Posterior vena cava (tissue), 2 donors: Measurements from ENCODE around the gene BRAF. TPM values are rescaled to one million over a fixed set of nuclear protein-coding genes. Genes with fewer than 3 reads are reported as not detected.
"Not testable (repeated sequence)": the region's sequence is repeated elsewhere in the genome, so short reads cannot be mapped to it uniquely, and the experiment has no call there.

ENCODE experiments used
- DNase-seq: peaks from one replicate; pipeline ENCODE4 v3.0.0-alpha.2; 2020; ENCODE audit warnings: low spot score
- intact Hi-C, 2 donors: fragments of 100-400 bp; cut with DNase I; formaldehyde crosslinking; loops; one replicate each; pipeline versions ENCODE4 v1.14.1 to v1.14.2; 2022 to 2023
- long read RNA-seq, 2 donors: library from polyadenylated mRNA; unstranded; transcript quantifications; one replicate each; pipeline ENCODE4 v2.0.0, GENCODE V29; 2020 to 2021
- total RNA-seq, 2 donors: library from RNA; stranded (reverse); fragmentation: NEBNext Ultra II Directional; extraction: Animal tissue kit (Norgen Biotek cat#: 25700); gene quantifications; one replicate each; pipeline ENCODE4 v1.2.1, GENCODE V29; 2021
- donor health status: DM: yes; HTN: yes; CAD: no.
- donor health status: DM: yes; HTN: yes; CAD: no.

Gene BRAF
- total RNA-seq, result 10 to 100 TPM; 32.9 to 39.8 TPM
- long read RNA-seq, donor 1, partial matches to known transcripts, result 2 of 9 reads
- long read RNA-seq, donor 1, other reads (novel, unspliced or antisense), result 3 of 9 reads
- long read RNA-seq, donor 2, result 0 reads

DNA sequence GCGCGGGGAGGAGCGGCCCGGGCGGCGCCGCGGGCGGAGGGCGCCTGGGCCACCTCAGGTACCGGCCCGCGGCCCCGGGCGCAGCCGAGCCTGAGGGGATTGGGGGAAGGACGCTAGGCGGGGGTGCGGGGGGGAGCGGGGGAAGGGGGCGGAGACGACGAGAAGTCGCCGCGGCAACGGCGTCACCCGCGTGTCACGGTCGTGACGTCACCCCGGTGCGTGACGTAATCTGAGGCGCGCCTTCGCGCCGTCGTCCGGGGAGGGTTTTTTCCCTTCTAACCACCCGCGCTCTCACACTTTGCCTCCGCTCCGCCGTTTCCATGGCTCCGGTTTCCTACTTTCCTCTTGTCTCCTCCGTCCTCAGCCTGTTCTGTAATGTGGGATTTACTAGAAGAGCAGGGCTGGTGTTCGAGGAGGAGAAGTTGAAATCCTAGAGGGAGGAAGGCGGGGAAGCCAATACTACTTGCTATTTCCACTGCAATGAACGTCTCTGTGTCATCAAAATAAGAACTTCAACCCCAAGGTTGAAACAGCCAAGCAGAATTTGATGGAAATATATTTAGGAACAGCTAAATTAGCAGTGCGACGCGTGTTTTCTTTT is at the start of gene BRAF:
Gene BRAF (minus strand): TSS at position 109 of the 601 bp plus-strand sequence. CDS start 226 bp downstream, outside the sequence.
- intact Hi-C loops, result no loop called here

DNA sequence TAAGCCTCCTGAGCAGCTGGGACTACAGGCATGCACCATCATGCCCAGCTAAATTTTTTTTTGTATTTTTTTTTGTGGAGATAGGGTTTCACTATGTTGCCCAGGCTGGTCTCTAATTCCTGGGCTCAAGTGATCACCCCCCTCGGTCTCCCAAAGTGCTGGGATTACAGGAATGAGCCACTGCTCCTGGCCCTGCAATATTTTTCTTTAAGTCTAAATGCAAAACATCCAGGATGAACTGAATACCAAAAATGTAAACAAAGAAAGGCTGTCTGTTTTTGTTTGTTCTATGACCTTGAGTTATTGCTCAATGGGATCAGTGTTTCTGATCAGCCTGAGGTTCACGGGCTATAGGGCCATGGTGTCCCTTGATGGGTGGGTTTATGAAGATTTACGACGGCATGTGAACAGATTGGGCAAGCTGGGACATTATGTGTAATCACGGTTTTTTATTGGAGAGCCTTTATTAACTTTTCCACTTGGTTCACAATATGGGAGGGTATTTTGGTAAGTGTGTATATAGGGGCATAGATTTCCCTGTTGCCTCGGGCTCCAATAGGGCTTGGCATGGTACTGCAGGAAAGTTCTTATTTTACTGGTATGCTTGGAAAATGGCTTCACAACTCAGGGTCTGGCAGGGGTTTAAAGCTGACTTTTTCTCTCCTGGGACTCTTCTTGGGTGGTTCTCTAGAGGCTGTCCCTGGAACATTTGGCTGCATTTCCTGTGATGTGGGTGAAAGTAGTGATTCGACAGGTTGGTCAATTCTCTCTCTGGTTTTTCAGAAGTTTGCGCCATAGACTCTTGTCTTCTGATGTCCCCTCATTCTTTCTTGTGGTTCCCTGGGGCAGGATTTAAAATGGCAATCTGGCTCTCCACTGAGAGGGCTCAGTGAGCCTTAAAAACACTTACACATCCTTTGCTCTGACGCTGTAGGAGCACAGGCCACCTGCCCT is 48.4 kb upstream of the BRAF start:
- no peak for DNase-seq
- intact Hi-C loops, result no loop called here

More for the DNA sequence above, at the start of gene BRAF:
- DNase-seq, result peak; percentile 98

DNA sequence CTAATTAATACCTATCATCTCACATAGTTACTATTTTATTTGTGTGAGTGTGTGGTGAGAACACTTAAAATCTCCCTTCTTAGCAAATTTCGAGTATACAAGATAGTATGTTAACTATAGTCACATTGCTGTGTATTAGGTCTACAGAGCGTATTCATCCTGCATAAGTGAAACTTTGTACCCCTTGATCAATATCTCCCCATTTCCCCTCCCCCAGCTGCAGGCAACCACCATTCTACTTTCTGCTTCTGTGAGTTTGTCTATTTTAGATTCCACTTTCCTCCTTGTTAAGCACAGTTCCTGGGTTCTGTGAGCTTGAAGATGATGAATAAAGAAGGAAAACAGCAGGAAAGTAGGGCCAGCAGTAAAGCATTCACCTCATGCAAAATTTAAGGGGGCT is 47.6 kb upstream of the BRAF start:
- DNase-seq, result no peak
- intact Hi-C loops, result no loop called here

DNA sequence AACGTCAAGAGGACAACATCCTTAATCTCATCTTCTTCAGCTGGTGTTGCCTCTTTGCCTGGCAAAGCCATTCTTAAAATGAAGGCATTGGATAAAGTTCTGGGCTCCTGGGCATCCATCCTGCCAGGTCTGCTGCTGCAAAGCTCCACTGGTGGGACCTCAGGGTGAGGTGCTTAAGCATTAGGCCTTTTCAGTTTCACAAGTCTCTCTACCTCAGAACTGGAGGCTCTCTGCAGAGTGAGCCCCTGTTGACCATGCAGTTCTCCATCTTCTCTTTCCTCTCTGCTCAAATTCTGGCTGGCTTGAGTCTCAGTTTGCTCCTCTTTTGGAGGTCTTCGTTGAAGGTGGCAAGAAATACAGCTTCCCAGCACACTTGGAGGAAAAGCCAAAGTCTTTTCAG is 42.7 kb upstream of the BRAF start:
- DNase-seq, result no peak
- intact Hi-C loops, result no loop called here

DNA sequence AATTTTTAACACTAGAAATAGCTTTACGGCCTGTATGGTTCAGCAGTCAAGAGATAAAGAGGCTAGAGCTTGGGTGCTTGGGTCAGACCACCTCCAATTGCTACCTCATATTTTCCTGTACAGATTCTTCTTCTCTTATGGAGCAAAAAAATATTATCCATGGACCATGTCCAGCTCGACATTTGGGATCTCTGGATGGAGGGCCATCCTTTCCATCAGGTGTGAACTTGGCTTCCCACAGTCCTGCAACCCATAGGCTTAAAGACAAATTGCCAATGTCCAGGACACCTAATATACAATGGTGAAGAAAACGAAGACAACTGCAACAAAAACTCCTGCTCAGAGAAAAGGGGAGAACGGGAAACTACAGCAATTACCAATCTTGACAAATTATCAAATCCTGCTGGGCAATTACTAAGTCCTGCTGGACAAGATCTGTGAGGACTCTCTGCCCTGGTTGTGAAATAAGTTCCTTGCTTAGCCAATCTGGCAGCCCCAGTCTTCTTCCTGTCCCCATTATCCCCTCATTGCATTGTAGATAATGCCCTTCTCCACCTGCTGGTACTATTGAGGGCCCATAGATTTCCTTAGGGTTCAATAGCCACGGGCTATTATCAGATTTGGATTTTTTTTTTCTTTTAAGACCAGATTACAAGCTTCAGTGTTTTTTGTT is 42.0 kb upstream of the BRAF start:
- DNase-seq, result no peak
- intact Hi-C loops, result no loop called here

DNA sequence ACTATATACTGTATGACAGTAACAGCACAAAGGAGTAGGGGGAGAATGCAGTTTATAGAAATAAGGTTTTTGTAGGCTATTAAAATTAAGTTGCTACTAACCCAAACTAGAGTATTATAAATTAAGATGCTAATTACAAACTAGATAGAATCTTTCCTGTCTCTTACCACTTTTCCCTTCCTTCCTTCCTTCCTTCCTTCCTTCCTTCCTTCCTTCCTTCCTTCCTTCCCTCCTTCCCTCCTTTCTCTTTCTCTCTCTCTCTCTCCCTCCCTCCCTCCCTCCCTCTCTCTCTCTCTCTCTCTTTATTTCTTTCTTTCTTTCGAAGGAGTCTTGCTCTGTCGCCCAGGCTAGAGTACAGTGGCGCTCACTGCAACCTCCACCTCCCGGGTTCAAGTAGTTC is 36.4 kb upstream of the BRAF start:
- intact Hi-C loops, result no loop called here
- no peak for DNase-seq

DNA sequence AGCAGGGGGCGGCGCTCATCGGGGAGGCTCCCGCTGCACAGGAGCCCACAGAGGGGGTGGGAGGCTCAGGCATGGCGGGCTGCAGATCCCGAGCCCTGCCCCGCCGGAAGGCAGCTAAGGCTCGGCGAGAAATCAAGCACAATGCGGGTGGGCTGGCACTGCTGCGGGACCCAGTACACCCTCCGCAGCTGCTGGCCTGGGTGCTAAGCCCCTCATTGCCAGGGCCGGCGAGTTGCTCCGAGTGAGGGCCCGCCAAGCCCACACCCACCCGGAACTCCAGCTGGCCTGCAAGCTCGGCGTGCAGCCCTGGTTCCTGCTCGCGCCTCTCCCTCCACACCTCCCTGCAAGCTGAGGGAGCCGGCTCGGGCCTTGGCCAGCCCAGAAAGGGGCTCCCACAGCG is 32.3 kb upstream of the BRAF start:
- DNase-seq, intact Hi-C loops: not testable (repeated sequence)

DNA sequence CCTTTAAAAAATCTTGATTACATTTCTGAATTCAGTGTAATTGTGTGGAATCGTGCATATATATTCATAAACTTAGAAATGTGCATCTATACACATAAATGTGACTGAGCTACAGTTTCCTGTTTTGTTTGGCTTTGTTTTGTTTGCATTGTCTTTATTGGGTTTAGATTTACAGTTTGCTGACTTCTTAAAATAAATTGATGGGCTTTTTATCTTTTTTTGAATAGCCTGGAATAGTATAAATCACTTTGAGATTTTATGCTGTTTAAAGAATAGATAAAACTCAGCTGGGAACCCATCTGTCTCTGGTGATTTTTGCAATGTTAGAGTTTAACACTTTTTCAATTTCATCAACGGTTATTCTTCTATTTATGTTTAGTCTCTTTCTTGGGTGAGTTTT is 21.2 kb upstream of the BRAF start:
- intact Hi-C loops, result no loop called here
- no peak for DNase-seq

DNA sequence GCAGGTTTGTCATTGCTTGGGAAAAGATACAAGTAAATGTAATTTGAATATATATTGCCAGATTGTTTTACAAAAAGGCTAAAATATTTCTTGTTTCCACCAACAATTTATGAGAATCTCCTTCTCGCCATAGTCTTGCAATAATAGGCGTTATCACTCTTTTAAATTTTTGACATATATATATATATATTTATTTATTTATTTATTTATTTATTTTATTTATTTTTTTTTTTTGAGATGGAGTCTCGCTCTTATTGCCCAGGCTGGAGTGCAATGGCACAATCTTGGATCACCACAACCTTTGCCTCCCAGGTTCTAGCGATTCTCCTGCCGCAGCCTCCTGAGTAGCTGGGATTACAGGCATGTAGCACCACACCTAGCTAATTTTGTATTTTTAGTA is 17.5 kb upstream of the BRAF start:
- intact Hi-C loops, DNase-seq: not testable (repeated sequence)

DNA sequence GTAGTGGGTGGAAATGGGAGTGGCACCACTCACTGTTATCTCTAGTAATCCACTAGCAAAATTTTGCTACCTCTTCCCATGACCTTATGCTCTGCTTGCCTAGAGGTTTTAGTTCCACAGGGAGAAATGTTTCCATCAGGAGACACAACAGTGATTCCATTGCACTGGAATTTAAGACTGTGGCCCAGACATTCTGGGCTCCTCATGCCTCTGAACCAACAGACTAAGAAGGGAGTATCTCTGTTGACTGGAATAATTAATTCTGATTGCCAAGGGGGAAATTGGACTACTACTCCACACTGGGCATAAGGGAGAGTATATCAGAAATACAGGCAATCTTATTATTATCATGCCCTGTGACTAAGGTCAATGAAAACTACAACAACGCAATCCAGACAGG is 16.2 kb upstream of the BRAF start:
- no peak for DNase-seq
- intact Hi-C loops, result no loop called here

DNA sequence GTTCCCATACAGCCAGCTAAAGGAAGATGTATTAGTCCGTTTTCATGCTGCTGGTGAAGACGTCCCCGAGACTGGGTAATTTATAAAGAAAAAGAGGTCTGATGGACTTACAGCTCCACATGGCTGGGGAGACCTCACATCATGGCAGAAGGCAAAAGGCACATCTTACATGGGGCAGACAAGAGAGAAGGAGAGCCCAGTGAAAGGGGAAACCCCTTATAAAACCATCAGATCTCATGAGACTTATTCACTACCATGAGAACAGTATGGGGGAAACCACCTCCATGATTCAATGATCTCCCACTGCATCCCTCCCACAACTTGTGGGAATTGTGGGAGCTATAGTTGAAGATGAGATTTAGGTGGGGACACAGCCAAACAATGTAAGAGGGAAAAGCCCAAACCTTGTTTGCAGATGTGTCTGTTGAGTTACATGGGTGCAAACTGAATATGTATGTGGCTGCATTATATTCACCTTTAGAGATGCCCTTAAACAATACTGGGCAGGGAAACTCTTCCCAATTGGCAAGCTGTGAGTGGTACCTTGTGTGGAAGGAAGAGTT is 13.1 kb upstream of the BRAF start:
- intact Hi-C loops, result no loop called here
- no peak for DNase-seq

DNA sequence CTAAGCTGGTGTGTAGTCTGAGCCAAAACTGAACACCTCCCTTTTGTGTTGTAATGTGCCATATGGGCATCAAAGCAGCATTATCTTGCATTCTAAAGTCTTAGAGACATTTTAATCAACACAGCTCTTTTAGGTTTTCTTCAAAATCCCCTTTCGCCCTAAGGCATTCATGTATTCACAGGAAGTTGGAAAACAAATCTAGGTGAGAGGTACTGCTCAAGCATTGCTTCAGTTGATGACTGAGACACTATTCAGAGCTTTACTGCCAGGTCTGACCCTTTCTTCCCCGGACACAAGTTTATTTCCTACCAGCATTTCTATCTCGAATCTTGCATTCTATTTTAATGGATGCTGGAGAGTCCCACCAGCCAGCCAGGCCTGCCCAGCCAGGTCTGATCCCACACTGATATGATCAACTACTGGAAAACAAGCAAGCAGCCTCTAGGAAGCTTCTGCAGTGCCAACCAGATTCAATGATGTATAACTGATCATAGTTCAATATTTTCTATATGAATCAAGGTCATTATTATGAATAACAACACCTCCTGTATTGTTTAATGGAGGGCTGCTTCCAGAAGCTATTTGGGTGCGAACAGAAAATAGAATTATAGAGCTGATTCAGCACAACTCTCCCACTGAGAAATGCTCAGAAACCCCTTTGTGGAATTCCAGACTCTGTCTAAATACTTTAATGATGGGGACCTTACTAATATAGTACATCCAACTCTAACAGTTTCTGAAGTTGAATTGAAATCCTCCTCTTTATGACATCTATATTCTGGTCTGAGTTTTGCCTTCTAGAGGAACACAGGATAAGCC is 4.0 kb upstream of the BRAF start:
- DNase-seq, result no peak
- intact Hi-C loops, result no loop called here

DNA sequence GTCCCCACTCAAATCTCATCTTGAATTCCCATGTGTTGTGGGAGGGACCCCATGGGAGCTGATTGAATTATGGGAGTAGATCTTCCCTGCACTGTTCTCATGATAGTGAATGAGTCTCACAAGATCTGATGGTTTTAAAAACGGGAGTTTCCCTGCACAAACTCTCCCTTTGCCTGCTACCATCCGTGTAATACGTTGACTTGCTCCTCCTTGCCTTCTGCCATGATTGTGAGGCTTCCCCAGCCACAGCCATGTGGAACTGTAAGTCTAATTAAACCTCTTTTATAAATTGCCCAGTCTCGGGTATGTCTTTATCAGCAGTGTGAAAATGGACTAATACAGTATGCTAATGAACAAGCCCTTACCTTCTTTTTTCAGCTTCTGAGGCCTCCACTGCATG is 3.2 kb upstream of the BRAF start:
- intact Hi-C loops, result not testable (repeated sequence)

DNA sequence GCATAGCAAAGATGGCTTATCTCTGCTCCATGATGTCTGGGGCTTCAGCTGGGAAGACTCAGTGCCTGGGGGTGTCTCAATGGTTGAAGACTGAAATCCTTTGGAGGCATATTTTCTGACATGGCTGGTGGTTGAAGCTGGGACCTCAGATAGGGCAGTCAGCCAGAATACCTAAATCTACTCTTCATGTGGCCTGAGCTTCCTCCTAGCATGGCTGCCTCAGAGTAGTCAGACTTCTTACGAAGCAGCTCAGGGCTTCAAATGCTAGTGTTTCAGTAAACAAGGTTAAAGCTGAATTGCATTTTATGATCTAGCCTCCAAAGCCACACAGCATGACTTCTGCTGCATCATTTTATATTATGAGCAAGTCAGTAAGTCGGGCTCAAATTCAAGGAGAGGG is 2.6 kb upstream of the BRAF start:
- intact Hi-C loops, result no loop called here
- DNase-seq, result no peak

More for the DNA sequence above, 3.2 kb upstream of the BRAF start:
- not testable (repeated sequence) for DNase-seq

DNA sequence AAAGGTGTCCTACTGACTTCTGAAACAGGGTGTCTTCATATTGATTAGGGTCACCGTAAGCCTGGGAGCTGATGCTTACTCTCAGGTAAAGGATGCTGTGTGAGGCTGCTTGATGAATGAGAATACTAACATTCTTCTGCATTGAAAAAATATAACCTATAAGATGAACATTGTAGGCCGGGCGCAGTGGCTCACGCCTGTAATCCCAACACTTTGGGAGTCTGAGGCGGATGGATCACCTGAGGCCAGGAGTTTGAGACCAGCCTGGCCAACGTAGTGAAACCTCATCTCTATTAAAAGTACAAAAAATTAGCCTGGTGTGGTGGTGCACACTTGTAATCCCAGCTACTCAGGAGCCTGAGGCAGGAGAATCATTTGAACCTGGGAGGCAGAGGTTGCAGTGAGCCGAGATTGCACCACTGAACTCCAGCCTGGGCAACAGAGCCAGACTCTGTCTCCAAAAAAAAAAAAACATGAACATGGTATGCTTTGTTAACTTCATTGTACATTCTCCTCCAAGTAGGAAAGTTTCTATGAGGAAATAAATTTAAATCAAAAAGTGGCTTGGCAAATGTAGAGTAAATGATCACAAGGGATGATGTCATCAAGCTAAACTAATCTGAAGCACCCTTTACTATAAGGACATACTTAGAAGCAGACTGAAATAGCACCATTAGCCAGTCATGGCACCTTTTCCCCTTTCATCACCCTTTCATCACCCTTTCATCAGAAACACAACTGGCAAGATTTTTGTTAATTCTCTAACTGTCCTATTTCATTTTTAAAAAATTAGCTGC is 1.5 kb upstream of the BRAF start:
- intact Hi-C loops, result no loop called here
- no peak for DNase-seq

DNA sequence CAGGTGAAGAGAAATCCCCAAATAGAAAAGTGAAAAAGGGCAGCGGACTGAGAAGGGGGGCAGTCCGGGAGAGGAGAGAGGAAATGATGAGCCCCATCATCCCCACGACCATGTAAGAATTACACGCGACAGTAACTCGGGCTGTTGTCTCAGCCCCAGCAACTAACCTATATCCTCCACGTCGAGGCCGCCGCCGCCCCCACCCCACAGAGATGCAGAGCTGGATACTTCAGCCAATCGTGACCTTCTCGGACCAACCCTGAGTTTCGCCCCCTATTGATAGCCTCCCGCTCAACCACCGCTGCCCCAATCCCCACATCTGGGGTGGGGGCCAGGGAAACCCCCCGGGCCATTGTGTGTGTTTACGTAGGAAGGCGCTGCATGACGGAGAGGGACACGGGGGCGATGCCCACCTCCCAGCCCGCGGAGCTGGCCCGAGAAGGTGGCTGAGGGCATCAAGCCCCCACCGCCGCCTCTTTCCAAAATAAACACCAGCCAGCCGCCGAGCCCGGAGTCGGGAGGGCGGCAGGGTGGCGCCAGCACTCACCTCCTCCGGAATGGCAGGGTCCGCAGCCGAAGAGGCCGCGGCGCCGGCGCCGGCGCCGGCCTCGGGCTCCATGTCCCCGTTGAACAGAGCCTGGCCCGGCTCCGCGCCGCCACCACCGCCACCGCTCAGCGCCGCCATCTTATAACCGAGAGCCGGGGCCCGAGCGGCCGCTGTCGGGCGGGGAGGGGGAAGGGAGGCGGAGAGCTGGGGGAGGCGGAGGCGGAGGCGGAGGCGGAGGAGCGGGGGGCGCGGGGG is 509 bp downstream of the BRAF start:
- peak; percentile 94 for DNase-seq

DNA sequence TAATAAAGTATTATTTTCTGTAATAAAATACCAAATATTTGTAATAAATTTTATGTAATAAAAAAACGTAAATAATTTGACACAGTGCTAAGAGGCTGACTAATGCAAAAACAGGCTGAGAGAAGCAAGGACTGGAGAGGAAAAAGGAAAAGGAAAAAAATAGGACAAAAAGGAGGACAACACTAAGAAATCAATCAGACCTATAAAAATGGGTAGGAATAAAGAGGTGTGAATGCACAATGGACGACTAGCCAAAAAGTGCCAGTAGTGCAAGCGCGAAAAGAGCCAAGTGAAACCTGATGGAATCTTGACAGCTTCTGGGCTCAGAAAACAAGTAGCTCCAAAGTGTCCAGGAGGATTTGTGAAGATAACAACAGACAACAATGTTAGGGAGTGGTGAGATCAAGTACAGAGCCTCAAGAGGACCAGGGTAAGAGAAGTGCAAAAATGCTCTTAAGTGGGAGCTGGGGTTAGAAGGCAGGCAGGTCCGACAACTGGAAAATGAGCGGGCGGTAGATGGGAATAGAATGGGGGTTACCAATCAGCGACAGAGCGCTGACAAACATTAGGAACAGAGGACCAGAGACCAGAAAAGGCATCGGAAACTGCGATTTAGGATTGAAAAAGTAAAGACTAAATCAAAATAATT is 1.2 kb downstream of the BRAF start:
- intact Hi-C loops, result no loop called here
- no peak for DNase-seq

More for the DNA sequence above, 509 bp downstream of the BRAF start:
- intact Hi-C loops, result no loop called here
